Liver (tissue), 9 donors: ENCODE results near the gene HHIPL1. TPM values are rescaled to one million over a fixed set of nuclear protein-coding genes. Genes with fewer than 3 reads are reported as not detected.

ENCODE experiments used
- DNase-seq: peaks from one replicate; pipeline ENCODE4 v3.0.0-alpha.2; 2017; ENCODE audit warnings: low spot score
- H3K27ac ChIP-seq, 2 donors: one replicate each; pipeline ENCODE4 v1.7.0; 2013; ENCODE audit warnings: inconsistent platforms in 2 of 2, low read length in 2 of 2, control low read depth in 1 of 2, low read depth in 1 of 2, mild to moderate bottlenecking in 1 of 2
- H3K27me3 ChIP-seq, 4 donors: one replicate each; pipeline versions ENCODE4 v1.6.1 to v1.7.0; 2013; ENCODE audit warnings: low read length in 3 of 4, inconsistent platforms in 1 of 4, mild to moderate bottlenecking in 1 of 4, moderate library complexity in 1 of 4; ENCODE audit not compliant: control insufficient read depth in 4 of 4, insufficient read depth in 4 of 4
- H3K36me3 ChIP-seq, 4 donors: one replicate each; pipeline versions ENCODE4 v1.6.1 to v1.7.0; 2013; ENCODE audit warnings: low read length in 3 of 4, mild to moderate bottlenecking in 3 of 4, low read depth in 1 of 4, moderate library complexity in 1 of 4; ENCODE audit not compliant: control insufficient read depth in 4 of 4, insufficient read depth in 3 of 4
- H3K4me1 ChIP-seq, 4 donors: one replicate each; pipeline versions ENCODE4 v1.6.1 to v1.7.0; 2013; ENCODE audit warnings: low read length in 3 of 4, mild to moderate bottlenecking in 3 of 4, moderate library complexity in 1 of 4; ENCODE audit not compliant: control insufficient read depth in 4 of 4, insufficient read depth in 4 of 4
- H3K4me3 ChIP-seq, 3 donors: one replicate each; pipeline versions ENCODE4 v1.6.1 to v1.7.0; 2013; ENCODE audit warnings: low read length in 3 of 3, control low read depth in 1 of 3, low read depth in 1 of 3, mild to moderate bottlenecking in 1 of 3
- H3K9ac ChIP-seq, 2 donors: one replicate each; pipeline ENCODE4 v1.7.0; 2013; ENCODE audit warnings: low read length in 2 of 2, mild to moderate bottlenecking in 2 of 2, moderate library complexity in 2 of 2, control low read depth in 1 of 2, low read depth in 1 of 2
- H3K9me3 ChIP-seq, 4 donors: one replicate each; pipeline versions ENCODE4 v1.6.1 to v1.7.0; 2013; ENCODE audit warnings: low read length in 3 of 4; ENCODE audit not compliant: control insufficient read depth in 4 of 4
- EGR1 ChIP-seq, 2 donors: IDR thresholded peaks; 2 replicates each; pipeline ENCODE4 v1.6.1; 2016 to 2018; ENCODE audit warnings: antibody characterized with exemption in 2 of 2, low read depth in 2 of 2
- FOXA1 ChIP-seq: IDR thresholded peaks from 2 replicates; pipeline ENCODE4 v1.6.1; 2016; ENCODE audit warnings: antibody characterized with exemption
- FOXA2 ChIP-seq: IDR thresholded peaks from 2 replicates; pipeline ENCODE4 v1.6.1; 2016; ENCODE audit warnings: antibody characterized with exemption
- GABPA ChIP-seq, 2 donors: IDR thresholded peaks in 1 of 2; conservative IDR thresholded peaks in 1 of 2; 2 replicates each; pipeline ENCODE4 v1.6.1; 2016; ENCODE audit warnings: antibody characterized with exemption in 2 of 2, mild to moderate bottlenecking in 1 of 2, moderate library complexity in 1 of 2
- HNF4A ChIP-seq, 2 donors: conservative IDR thresholded peaks; 2 replicates each; pipeline ENCODE4 v1.6.1; 2016; ENCODE audit warnings: antibody characterized with exemption in 2 of 2, mild to moderate bottlenecking in 2 of 2
- HNF4G ChIP-seq: IDR thresholded peaks from 2 replicates; pipeline ENCODE4 v1.6.1; 2016; ENCODE audit warnings: antibody characterized with exemption
- JUND ChIP-seq, 2 donors: IDR thresholded peaks; 2 replicates each; pipeline ENCODE4 v1.6.1; 2016; ENCODE audit warnings: antibody characterized with exemption in 2 of 2
- RAD21 ChIP-seq, 2 donors: IDR thresholded peaks; 2 replicates each; pipeline ENCODE4 v1.6.1; 2016; ENCODE audit warnings: antibody characterized with exemption in 2 of 2, mild to moderate bottlenecking in 2 of 2
- RXRA ChIP-seq, 2 donors: IDR thresholded peaks; 2 replicates each; pipeline ENCODE4 v1.6.1; 2017 to 2018; ENCODE audit warnings: antibody characterized with exemption in 2 of 2, mild to moderate bottlenecking in 1 of 2
- SP1 ChIP-seq: IDR thresholded peaks from 2 replicates; pipeline ENCODE4 v1.6.1; 2018; ENCODE audit warnings: antibody characterized with exemption, mild to moderate bottlenecking
- TAF1 ChIP-seq: conservative IDR thresholded peaks from 2 replicates; pipeline ENCODE4 v1.6.1; 2016; ENCODE audit warnings: antibody characterized with exemption, mild to moderate bottlenecking
- YY1 ChIP-seq: IDR thresholded peaks from 2 replicates; pipeline ENCODE4 v1.6.1; 2016; ENCODE audit warnings: antibody characterized with exemption, mild to moderate bottlenecking
- WGBS: extraction: QIAGEN DNeasy Blood & Tissue Kit; methylation state at CpG from one replicate; pipeline ENCODE4 v1.1.7; 2013; 5-methylcytosine and 5-hydroxymethylcytosine counted together
- polyA plus RNA-seq, 2 donors: library from polyadenylated mRNA; stranded (reverse) in 1 of 2; unstranded in 1 of 2; fragments of 200-250 nt in 1 of 2; fragments of >200 nt in 1 of 2; fragmentation: Nextera tagmentation in 1 of 2; extraction: Ambion mirVana in 1 of 2; gene quantifications; one replicate each; pipeline versions ENCODE4 v1.2.1 to v1.2.3, GENCODE V29; 2013 to 2015
- total RNA-seq, 2 donors: library from RNA; depleted of rRNA; stranded (reverse); fragments of >200 nt; gene quantifications; one replicate each; pipeline ENCODE4 v1.2.3, GENCODE V29; 2014
- TF ChIP-seq, protein P1 (sequence below): IDR thresholded peaks from 2 replicates; pipeline ENCODE4 v1.6.1; 2016; ENCODE audit warnings: antibody characterized with exemption
- TF ChIP-seq, protein P2 (sequence below): IDR thresholded peaks from 2 replicates; pipeline ENCODE4 v1.6.1; 2016; ENCODE audit warnings: antibody characterized with exemption, mild to moderate bottlenecking
- donor health status: healthy.
- donor health status: healthy.
- donor health status: healthy.
- donor health status: healthy.
- donor health status: healthy.

HHIPL1 gene
- total and polyA plus RNA-seq, 4 donors: 0.96 to 1.7 (median 1.0) TPM

- DNase-seq: no peak
- no peaks in the 10 kb centered on the region for H3K27me3 ChIP-seq
- TF ChIP-seq HNF4G: no peak
- no peak for TF ChIP-seq HNF4A (conservative IDR thresholded peaks at IDR 0.05)
- TF ChIP-seq, protein P1, sequence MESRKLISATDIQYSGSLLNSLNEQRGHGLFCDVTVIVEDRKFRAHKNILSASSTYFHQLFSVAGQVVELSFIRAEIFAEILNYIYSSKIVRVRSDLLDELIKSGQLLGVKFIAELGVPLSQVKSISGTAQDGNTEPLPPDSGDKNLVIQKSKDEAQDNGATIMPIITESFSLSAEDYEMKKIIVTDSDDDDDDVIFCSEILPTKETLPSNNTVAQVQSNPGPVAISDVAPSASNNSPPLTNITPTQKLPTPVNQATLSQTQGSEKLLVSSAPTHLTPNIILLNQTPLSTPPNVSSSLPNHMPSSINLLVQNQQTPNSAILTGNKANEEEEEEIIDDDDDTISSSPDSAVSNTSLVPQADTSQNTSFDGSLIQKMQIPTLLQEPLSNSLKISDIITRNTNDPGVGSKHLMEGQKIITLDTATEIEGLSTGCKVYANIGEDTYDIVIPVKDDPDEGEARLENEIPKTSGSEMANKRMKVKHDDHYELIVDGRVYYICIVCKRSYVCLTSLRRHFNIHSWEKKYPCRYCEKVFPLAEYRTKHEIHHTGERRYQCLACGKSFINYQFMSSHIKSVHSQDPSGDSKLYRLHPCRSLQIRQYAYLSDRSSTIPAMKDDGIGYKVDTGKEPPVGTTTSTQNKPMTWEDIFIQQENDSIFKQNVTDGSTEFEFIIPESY: no peak
- no peak for TF ChIP-seq GABPA (IDR thresholded peaks at IDR 0.05 in 1 of 2, conservative IDR thresholded peaks at IDR 0.05 in 1 of 2)
- no peak for TF ChIP-seq FOXA1
- TF ChIP-seq FOXA2: no peak
- H3K4me1 ChIP-seq: peaks cover 2 to 18% (median 13%) of the 10 kb centered on the region in 4 donors
- no peak overlapping the region for H3K9ac ChIP-seq
- no peaks in the 10 kb centered on the region for H3K36me3 ChIP-seq
- H3K9me3 ChIP-seq: peaks cover 0 to under 1% (median 0%) of the 10 kb centered on the region in 4 donors
- WGBS: 85% methylated on average over 11 of the region's 11 CpGs
- H3K27ac ChIP-seq: no peak overlapping the region
- H3K4me3 ChIP-seq: no peak overlapping the region
These were observed 27.8 kb downstream of the HHIPL1 start for GRCh38 chr14:99672506-99673304.

GRCh38 chr14:99673305-99674063 lies 28.6 kb downstream of the HHIPL1 start:
- Histone ChIP-seq H3K36me3 (no peaks in the 10 kb centered on the region), H3K9me3 (peaks cover 0 to 7% (median 2%) of the 10 kb centered on the region in 4 donors), H3K27ac (no peak overlapping the region), H3K4me1 (peaks cover 2 to 18% (median 13%) of the 10 kb centered on the region in 4 donors), H3K4me3 (no peak overlapping the region), H3K9ac (no peak overlapping the region), H3K27me3 (no peaks in the 10 kb centered on the region)
- WGBS: 81% methylated on average over 8 of the region's 8 CpGs
- DNase-seq: no peak
- TF ChIP-seq, protein P2, sequence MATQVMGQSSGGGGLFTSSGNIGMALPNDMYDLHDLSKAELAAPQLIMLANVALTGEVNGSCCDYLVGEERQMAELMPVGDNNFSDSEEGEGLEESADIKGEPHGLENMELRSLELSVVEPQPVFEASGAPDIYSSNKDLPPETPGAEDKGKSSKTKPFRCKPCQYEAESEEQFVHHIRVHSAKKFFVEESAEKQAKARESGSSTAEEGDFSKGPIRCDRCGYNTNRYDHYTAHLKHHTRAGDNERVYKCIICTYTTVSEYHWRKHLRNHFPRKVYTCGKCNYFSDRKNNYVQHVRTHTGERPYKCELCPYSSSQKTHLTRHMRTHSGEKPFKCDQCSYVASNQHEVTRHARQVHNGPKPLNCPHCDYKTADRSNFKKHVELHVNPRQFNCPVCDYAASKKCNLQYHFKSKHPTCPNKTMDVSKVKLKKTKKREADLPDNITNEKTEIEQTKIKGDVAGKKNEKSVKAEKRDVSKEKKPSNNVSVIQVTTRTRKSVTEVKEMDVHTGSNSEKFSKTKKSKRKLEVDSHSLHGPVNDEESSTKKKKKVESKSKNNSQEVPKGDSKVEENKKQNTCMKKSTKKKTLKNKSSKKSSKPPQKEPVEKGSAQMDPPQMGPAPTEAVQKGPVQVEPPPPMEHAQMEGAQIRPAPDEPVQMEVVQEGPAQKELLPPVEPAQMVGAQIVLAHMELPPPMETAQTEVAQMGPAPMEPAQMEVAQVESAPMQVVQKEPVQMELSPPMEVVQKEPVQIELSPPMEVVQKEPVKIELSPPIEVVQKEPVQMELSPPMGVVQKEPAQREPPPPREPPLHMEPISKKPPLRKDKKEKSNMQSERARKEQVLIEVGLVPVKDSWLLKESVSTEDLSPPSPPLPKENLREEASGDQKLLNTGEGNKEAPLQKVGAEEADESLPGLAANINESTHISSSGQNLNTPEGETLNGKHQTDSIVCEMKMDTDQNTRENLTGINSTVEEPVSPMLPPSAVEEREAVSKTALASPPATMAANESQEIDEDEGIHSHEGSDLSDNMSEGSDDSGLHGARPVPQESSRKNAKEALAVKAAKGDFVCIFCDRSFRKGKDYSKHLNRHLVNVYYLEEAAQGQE: no peak
- TF ChIP-seq SP1 (no peak), FOXA1 (no peak), GABPA (IDR thresholded peaks at IDR 0.05 in 1 of 2, conservative IDR thresholded peaks at IDR 0.05 in 1 of 2) (no peak), FOXA2 (no peak), RAD21 (IDR thresholded peaks at IDR 0.05) (no peak), RXRA (IDR thresholded peaks at IDR 0.05) (no peak), YY1 (no peak), JUND (IDR thresholded peaks at IDR 0.05) (no peak), EGR1 (IDR thresholded peaks at IDR 0.05; ENCODE audit: low read depth in 2 of 2) (no peak), TAF1 (no peak)
- TF ChIP-seq, protein P1: no peak
